HG03159 (cell line): Measurements from ENCODE around the gene PROSER3.
A peak's percentile ranks its signal among the peaks of the same experiment; 100 is the strongest.

Experiments used
- ATAC-seq: cut with Tn5 transposase; IDR thresholded peaks from one replicate; pipeline ENCODE4 v1.9.1; 2021; ENCODE audit warnings: mild to moderate bottlenecking, moderate library complexity; ENCODE audit not compliant: unreplicated experiment

PROSER3 gene

GRCh38 chr19:35738021-35738886 lies 19.7 kb upstream of the PROSER3 start:
- ATAC-seq: no peak

- ATAC-seq: no peak
Observed at GRCh38 chr19:35738887-35739229, 19.1 kb upstream of the PROSER3 start.

- no peak for ATAC-seq
Observed at GRCh38 chr19:35739275-35740107, 18.5 kb upstream of the PROSER3 start.

- peak; percentile 3 for ATAC-seq
Observed at GRCh38 chr19:35740108-35740422, 17.9 kb upstream of the PROSER3 start.

- ATAC-seq: peak; percentile 58
Observed at GRCh38 chr19:35740423-35741202, 17.4 kb upstream of the PROSER3 start.

- no peak for ATAC-seq
Observed at GRCh38 chr19:35741203-35741515, 16.8 kb upstream of the PROSER3 start.

- ATAC-seq: no peak
Observed at GRCh38 chr19:35742121-35742724, 15.8 kb upstream of the PROSER3 start, which contains the start of gene IGFLR1. Gene IGFLR1, minus strand, starts transcription at chr19:35742452. Its CDS starts 1,272 bp downstream, at chr19:35741180.

GRCh38 chr19:35743640-35744429 lies 14.1 kb upstream of the PROSER3 start:
- ATAC-seq: no peak

GRCh38 chr19:35744430-35745327 lies 13.3 kb upstream of the PROSER3 start:
- ATAC-seq: peak; percentile 36

GRCh38 chr19:35745328-35746086 lies 12.5 kb upstream of the PROSER3 start, which contains the start of the genes PSENEN and U2AF1L4:
Gene PSENEN, plus strand, starts transcription at chr19:35745651. Its CDS starts 280 bp downstream, at chr19:35745931.
Gene U2AF1L4, minus strand, starts transcription at chr19:35745418. Its CDS starts 27 bp downstream, at chr19:35745391.
- peak; percentile 42 for ATAC-seq

GRCh38 chr19:35746087-35746462 lies 11.9 kb upstream of the PROSER3 start:
- no peak for ATAC-seq

GRCh38 chr19:35746531-35746930 lies 11.4 kb upstream of the PROSER3 start:
- no peak for ATAC-seq

GRCh38 chr19:35748106-35749020 lies 9.6 kb upstream of the PROSER3 start, which contains the start of gene LIN37:
Gene LIN37, plus strand, starts transcription at chr19:35748576. Its CDS starts 149 bp downstream, at chr19:35748725.
- peak; percentile 61 for ATAC-seq

GRCh38 chr19:35750167-35750566 lies 7.8 kb upstream of the PROSER3 start:
- ATAC-seq: no peak

GRCh38 chr19:35751839-35752745 lies 5.9 kb upstream of the PROSER3 start:
- ATAC-seq: no peak

GRCh38 chr19:35752746-35753350 lies 5.1 kb upstream of the PROSER3 start:
- no peak for ATAC-seq
